CD4-positive, alpha-beta T cell treated with Interleukin-4 for 1 hour (primary cell): ENCODE measurements around the gene RANBP3L.

ENCODE experiments used
- DNase-seq, 2 donors: peaks; one replicate each; pipeline ENCODE4 v3.0.0-alpha.2; 2020 to 2022

The RANBP3L gene

DNA sequence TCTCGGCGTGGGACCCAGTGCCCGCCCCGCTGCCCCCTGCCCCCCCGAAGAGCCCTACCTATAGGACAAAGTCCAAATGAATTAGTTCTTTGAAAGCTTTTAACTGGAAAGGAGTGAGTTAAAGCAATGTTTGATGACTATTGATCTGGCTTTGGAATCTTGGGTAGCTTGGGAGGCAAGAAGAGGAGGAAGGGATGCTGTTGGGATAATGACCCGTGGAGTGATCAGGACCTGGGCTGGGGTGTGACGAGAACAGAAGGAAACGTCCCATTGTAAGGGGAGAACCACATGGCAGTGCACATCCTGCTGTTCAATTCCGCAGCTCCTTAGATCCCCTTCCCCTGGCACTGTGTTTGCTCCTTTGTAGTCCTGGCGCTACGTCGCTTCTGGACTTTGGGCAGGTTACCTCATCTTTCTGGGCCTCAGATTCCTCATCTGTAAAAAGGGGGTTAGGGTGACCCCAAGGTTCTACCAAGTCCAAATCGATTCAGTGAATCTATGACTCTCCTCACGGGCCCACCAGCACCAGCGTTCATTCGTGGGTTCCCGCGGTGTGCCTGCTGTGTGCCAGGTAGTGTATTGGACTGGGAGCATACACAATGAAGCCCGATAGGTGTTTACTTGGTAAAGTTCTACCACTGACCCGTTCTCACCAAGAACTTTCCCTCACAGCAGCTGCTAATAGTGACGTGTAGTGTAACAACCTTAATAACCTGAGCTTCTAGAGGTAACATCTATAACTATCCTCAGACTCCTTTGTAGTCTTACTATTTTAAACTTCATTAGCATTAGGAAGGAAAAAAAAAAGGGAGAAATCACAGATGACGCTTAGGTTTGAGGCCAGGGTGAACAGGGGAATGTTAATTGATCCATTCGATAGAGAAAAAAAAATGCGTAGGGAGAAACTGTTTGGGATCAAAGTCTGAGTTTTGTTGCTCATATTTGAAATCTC lies 58.9 kb downstream of the RANBP3L start:
- no peak for DNase-seq

GRCh38 chr5:36241631-36242533 lies 59.8 kb downstream of the RANBP3L start, which contains the start of gene NADK2:
NADK2 (minus strand) TSS chr5:36241925; CDS start chr5:36241798, 127 bp downstream.
- DNase-seq: peak; percentile 94 to 96

DNA sequence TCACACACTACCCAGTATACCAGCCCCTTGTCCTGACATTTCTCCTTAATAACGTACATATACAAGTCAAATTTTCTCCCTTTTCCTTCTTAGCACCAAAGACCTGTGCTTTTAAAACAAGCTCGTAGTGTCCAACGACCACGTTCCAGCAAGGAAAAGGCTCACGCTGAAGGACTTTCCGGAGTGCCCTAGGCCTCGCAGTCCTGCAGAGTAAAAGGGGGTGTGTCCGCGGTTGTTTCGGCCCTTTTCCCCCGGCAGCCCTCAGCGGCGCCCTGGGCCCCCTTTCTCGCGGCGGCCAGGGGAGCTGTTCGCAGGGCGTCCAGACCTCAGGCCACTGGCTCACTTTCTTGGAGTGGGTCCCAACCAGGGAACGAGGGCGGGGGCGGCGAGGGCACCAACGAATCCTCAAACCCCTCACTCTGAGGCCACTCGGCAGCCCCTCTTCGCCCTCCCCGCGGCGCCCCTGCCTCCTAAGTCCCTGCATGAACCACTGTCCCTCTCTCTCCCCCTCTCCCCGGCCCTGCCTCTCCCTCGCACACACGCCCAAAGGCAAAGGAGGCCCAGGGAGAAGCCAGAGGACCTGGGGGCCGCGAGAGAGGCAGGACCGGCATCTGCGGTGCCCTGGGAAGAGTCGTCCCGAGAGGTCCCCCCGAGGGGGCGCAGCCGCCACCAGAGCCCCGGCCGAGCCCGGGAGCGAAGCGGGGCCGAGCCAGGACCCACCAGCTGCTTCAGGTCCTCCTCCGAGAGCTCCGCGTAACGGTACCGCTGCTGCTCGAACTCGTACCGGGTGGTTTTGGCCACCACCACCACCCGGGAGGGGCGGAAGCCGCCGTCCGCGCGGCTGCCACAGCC lies 60.7 kb downstream of the RANBP3L start:
- peak in 1 of 2 donors; percentile 18 for DNase-seq

- no peak for DNase-seq
Observed at GRCh38 chr5:36239370-36240293, 62.1 kb downstream of the RANBP3L start.

DNA sequence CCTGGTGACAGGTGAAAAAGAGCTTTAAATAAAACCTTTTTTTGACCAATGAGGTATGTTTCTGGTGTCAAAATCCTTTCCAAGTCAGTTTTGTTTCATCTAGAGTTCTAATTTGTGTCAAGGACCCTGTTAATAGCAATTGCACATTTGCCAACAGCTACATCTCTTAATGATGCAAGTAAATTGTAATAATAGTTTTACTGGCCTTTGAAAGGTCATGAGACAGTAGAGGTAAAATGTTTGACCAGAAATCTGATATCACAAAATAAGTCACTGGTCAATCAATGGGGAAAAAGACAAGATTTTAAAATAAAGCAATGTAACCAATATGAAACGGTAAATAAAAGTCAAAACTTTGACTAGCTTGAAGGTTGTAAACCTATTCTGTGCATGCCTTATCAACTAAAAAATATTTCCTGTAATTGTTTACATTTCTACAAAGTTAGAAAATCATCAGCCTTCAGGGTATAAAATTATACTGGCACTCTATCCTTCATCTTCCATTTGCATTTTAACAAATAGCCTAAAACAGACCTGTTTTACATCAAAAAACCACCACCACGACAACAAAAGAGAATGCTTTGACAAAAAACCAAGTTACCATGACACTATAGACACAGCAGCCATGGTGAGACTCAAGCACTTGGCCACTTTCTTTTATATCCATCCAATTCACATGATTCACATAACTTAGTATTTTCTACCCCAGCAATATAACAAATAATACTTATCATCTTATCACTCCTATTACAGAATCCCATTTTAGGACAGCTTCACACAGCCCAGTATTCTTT lies 63.0 kb downstream of the RANBP3L start:
- no peak for DNase-seq

GRCh38 chr5:36237751-36238150 lies 64.0 kb downstream of the RANBP3L start:
- DNase-seq: no peak

GRCh38 chr5:36236801-36237200 lies 64.9 kb downstream of the RANBP3L start:
- no peak for DNase-seq

DNA sequence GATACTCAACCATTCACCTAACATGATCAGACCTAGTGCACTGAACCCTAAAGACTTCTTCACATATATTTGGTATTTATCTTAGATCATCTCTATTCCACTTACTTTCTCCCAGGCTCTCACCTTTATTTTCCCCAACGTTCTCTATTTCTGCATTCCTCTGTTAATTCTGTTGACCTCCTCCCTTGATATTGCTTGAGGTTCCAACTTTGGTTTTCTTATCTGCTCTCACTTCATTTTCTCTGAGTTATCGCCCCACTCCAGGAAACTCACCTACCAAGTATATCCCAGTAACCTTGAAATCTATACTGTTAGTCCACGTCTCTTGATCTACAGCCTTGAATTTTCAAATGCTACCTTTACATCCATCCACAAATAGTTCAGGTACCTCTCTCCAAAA lies 69.2 kb downstream of the RANBP3L start:
- DNase-seq: no peak

- DNase-seq: no peak
Observed at GRCh38 chr5:36230151-36230790, 71.4 kb downstream of the RANBP3L start.

DNA sequence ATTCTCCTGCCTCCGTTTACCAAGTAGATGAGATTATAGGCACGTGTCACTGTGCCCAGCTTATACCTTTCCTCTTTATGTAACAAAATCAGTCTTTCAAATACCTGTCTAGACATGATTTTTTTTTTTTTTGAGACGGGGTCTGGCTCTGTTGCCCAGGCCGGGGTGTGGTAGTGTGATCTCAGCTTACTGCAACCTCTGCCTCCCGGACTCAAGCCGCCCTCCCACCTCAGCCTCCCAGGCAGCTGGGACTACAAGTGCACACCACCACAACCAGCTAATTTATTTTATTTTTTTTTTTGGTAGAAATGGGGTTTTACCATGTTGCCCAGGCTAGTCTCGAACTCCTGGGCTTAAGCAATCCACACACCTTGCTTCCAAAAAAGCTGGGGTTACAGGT lies 73.2 kb downstream of the RANBP3L start:
- DNase-seq: no peak

DNA sequence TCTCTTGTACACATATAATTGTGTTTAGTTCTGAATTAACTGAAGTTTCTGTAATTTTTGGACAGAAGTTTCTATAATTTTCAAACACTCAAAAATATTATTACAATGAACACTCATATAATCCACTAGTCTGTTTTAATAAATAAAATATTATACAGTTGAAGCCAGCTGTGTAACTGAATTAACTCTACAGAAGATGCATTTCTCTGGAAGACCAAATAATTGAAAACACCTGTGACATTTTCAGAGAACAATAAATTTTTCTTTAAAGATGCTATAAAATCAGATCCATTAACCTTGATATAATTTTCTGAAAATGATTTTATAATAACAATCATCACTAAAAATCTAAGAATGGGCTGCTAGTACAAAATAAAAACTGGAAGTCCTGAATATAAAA lies 74.7 kb downstream of the RANBP3L start:
- no peak for DNase-seq

- DNase-seq: no peak
Observed at GRCh38 chr5:36222620-36223019, 79.1 kb downstream of the RANBP3L start.

- no peak for DNase-seq
Observed at GRCh38 chr5:36217988-36218387, 83.7 kb downstream of the RANBP3L start.

- DNase-seq: no peak
Observed at GRCh38 chr5:36217567-36217966, 84.1 kb downstream of the RANBP3L start.

DNA sequence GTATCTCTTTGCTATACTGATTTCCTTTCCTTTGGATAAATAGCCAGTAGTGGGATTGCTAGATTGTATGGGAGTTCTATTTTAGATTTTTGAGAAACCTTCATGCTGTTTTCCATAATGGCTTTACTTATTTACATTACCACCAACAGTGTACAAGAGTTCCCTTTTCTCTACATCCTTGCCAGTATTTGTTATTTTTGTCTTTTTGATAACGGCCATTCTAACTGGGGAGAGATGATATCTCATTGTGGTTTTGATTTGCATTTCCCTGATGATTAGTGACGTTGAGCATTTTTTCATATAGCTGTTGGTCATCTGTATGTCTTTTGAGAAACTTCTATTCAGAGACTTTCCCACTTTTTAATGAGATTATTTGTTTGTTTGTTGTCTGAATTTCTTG lies 85.8 kb downstream of the RANBP3L start:
- no peak for DNase-seq

- no peak for DNase-seq
Observed at GRCh38 chr5:36214436-36214835, 87.3 kb downstream of the RANBP3L start.

GRCh38 chr5:36209664-36210063 lies 92.0 kb downstream of the RANBP3L start:
- DNase-seq: no peak

- no peak for DNase-seq
Observed at GRCh38 chr5:36208786-36209185, 92.9 kb downstream of the RANBP3L start.

- no peak for DNase-seq
Observed at GRCh38 chr5:36206913-36207312, 94.8 kb downstream of the RANBP3L start.

DNA sequence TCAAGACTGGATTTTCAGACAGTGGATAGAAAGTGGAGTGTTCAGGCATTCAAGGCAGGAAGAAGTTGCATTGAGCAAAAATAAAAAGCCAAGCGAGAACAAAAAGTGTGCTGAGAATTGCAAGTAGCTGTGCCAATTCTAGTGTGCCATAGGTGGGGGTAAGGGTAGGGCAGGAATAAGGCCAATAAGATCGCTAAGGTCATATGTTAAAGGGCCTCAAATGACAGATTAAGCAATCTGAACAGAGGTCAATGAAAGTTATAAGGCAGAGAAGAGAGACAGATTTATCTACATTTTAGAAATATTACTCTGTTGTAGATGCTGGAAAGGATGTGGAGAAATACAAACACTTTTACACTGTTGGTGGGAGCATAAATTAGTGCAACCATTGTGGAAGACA lies 96.4 kb downstream of the RANBP3L start:
- no peak for DNase-seq
